Subcutaneous abdominal adipose tissue (tissue), 5 donors: ENCODE measurements around the gene UQCRC1.

Source experiments
- H3K27ac ChIP-seq: one replicate; pipeline ENCODE4 v1.7.0; 2013; ENCODE audit warnings: low read depth, mild to moderate bottlenecking, inconsistent platforms, low read length, moderate library complexity
- H3K27me3 ChIP-seq, 5 donors: one replicate each; pipeline ENCODE4 v1.7.0; 2013; ENCODE audit warnings: low read length in 5 of 5, inconsistent platforms in 1 of 5; ENCODE audit not compliant: control insufficient read depth in 5 of 5, insufficient read depth in 4 of 5
- H3K36me3 ChIP-seq, 5 donors: one replicate each; pipeline ENCODE4 v1.7.0; 2013; ENCODE audit warnings: low read length in 5 of 5; ENCODE audit not compliant: control insufficient read depth in 5 of 5, insufficient read depth in 5 of 5
- H3K4me1 ChIP-seq, 5 donors: one replicate each; pipeline ENCODE4 v1.7.0; 2013; ENCODE audit warnings: low read length in 5 of 5, mild to moderate bottlenecking in 3 of 5, moderate library complexity in 1 of 5; ENCODE audit not compliant: control insufficient read depth in 5 of 5, insufficient read depth in 5 of 5
- H3K4me3 ChIP-seq, 5 donors: one replicate each; pipeline ENCODE4 v1.7.0; 2013; ENCODE audit warnings: low read length in 5 of 5, low read depth in 1 of 5
- H3K9ac ChIP-seq, 5 donors: one replicate each; pipeline ENCODE4 v1.7.0; 2013; ENCODE audit warnings: low read length in 5 of 5, mild to moderate bottlenecking in 4 of 5, moderate library complexity in 3 of 5
- H3K9me3 ChIP-seq, 5 donors: one replicate each; pipeline ENCODE4 v1.7.0; 2013; ENCODE audit warnings: low read length in 5 of 5; ENCODE audit not compliant: control insufficient read depth in 5 of 5
- donor health status: healthy.
- donor health status: healthy.
- donor health status: healthy.
- donor health status: healthy.
- donor health status: healthy.

The UQCRC1 gene

GRCh38 chr3:48623851-48624547 lies 14.6 kb upstream of the UQCRC1 start:
- Histone ChIP-seq H3K4me1 (no peaks in the 10 kb centered on the region), H3K27ac (no peak overlapping the region), H3K36me3 (peaks cover 0 to 43% (median 40%) of the 10 kb centered on the region in 5 donors), H3K9ac (no peak overlapping the region), H3K4me3 (no peak overlapping the region), H3K27me3 (no peaks in the 10 kb centered on the region), H3K9me3 (no peaks in the 10 kb centered on the region)

- Histone ChIP-seq H3K4me3 (no peak within 1 kb of the TSS), H3K9me3 (peaks cover 0 to 14% (median 10%) of the 10 kb centered on the region in 5 donors), H3K27me3 (no peaks in the 10 kb centered on the region), H3K4me1 (no peaks in the 10 kb centered on the region), H3K36me3 (peaks cover 0 to 18% (median 16%) of the 10 kb centered on the region in 5 donors), H3K9ac (no peak within 1 kb of the TSS), H3K27ac (no peak within 1 kb of the TSS)
Measured at GRCh38 chr3:48621461-48621869, 12.0 kb upstream of the UQCRC1 start, which contains the start of gene TMEM89. TMEM89 (minus strand) TSS chr3:48621769; CDS start chr3:48621756, 13 bp downstream.

DNA sequence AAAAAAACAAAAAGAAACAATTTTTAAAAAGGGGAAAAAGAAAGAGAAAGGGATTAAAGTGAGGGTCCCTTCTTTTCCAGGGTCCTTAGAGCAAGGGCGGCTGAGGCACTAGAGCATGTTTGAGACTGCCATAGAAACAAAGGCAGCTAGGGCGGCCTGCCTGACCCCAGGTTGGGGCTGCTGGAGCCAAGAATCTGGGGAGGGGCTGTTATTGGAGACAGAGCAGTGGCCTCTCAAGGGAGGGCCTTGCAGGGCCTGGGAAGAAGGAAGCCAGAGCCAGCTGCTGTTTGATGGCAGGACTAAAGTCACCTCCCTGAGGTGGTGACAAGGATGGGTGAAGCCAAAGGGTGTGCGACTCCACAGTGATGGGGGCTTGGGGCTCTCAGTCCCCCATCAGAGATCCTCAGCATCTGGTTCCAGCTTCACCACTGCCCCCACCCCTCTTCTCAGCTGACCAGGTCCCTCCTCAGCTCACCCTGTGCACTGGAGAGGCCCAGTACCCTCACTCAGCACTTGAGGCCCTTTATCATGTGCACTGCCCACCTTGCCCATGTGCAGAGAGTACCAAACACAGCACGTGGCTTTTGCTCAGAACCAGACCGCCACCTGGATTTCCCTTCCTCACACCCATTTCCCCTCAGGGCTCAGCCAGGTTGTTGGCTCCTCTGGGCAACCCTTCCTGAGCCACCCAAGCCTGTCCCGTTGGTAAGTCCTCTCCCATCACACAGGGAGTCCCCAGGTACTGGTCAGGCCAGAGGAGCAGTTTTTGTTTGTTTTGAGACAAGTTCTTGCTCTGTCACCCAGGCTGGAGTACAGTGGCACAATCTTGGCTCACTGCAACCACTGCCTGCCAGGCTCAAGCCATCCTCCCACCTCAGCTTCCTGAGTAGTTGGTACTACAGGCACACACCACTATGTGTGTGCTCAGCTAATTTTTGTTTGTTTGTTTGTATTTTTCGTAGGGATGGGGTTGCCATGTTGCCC lies 10.4 kb upstream of the UQCRC1 start:
- no peaks in the 10 kb centered on the region for H3K27me3 ChIP-seq
- H3K27ac ChIP-seq, result no peak overlapping the region
- no peaks in the 10 kb centered on the region for H3K4me1 ChIP-seq
- H3K4me3 ChIP-seq, result no peak overlapping the region
- peaks cover 0 to 1% (median under 1%) of the 10 kb centered on the region in 5 donors for H3K36me3 ChIP-seq
- H3K9ac ChIP-seq, result no peak overlapping the region
- peaks cover 0 to 14% (median 10%) of the 10 kb centered on the region in 5 donors for H3K9me3 ChIP-seq

DNA sequence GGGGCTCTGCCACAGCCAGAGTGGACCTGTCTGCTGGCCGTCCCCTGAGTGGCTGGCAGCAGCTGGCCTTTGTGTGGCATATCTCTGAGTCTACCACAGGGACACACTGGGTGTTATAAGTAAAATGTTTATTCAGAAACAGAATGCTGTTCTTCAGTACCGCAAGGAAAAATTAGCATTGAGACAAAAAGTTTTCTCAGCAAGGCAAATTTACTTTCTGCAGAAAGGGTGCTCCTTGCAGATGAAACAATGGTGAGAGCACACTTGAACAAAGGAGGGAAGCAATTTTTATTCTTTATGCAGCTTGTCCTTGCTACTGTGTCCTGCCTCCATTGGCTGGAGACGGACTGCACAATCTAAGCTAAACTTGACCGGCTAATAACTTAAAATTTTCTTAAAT lies 8.1 kb upstream of the UQCRC1 start:
- H3K4me1 ChIP-seq, result no peaks in the 10 kb centered on the region
- H3K9ac ChIP-seq, result no peak overlapping the region
- no peaks in the 10 kb centered on the region for H3K36me3 ChIP-seq
- no peak overlapping the region for H3K4me3 ChIP-seq
- H3K27me3 ChIP-seq, result no peaks in the 10 kb centered on the region
- H3K27ac ChIP-seq, result no peak overlapping the region
- peaks cover 0 to 14% (median 10%) of the 10 kb centered on the region in 5 donors for H3K9me3 ChIP-seq

DNA sequence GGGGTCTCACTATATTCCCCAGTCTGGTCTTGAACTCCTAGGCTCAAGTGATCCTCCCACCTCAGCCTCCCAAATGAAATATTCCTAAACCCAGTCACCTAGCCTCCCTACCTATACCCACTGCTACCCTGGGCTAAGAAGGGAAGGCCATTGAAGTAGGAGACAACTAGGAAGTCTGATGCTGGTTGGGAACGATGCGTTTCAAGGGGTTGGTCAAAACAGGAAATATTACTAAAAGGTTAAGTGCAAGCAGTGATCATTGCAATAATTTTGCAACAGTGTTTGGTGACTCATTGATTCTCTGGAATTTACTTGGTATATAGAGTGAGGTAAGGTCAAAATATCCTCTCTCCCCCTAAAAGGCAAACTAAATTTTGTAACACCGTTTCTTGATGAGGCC lies 4.6 kb upstream of the UQCRC1 start:
- Histone ChIP-seq H3K27me3 (no peaks in the 10 kb centered on the region), H3K4me3 (no peak overlapping the region), H3K9ac (no peak overlapping the region), H3K36me3 (no peaks in the 10 kb centered on the region), H3K4me1 (peaks cover 0 to 6% (median 3%) of the 10 kb centered on the region in 5 donors), H3K9me3 (peaks cover 0 to 14% (median 10%) of the 10 kb centered on the region in 5 donors), H3K27ac (no peak overlapping the region)

DNA sequence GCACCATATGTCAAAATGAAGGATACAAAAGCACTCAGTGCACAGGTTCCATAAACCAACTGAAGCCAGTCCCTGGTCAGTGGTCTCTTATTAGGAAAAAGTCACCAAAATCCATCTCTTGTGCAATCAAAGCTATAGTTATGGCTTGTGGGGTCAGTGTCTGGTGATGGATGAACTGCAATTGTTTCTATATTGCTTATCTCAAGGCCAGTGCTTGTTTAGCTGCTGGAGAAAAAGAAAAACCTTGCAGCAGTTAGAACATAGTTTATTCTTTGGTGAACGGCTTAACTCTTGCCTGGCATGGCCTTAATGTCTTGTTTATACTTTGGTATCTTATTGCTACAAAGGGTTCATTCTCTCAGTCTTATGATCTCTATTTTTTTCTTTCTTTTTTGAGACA lies 2.9 kb upstream of the UQCRC1 start:
- H3K4me3 ChIP-seq, result no peak overlapping the region
- H3K9me3 ChIP-seq, result peaks cover 0 to 5% (median 3%) of the 10 kb centered on the region in 5 donors
- no peak overlapping the region for H3K27ac ChIP-seq
- no peak overlapping the region for H3K9ac ChIP-seq
- peaks cover 3 to 19% (median 13%) of the 10 kb centered on the region in 5 donors for H3K4me1 ChIP-seq
- no peaks in the 10 kb centered on the region for H3K27me3 ChIP-seq
- H3K36me3 ChIP-seq, result no peaks in the 10 kb centered on the region

DNA sequence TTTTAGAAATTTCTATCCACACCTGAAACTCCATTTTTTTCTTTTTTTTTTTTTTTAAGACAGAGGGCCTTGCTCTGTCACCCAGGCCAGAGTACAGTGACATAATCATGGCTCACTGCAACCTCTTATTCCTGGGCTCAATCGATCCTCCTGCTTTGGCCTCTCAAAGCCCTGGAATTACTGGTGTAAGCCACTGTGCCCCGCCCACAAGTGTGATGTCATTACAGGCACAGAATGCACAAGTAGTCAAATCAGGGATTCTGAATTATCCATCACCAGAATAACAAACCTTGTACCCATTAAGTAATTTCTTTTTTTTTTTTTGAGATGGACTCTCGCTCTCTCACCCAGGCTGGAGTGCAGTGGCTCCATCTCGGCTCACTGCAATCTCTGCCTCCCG lies 1.9 kb downstream of the UQCRC1 start:
- no peaks in the 10 kb centered on the region for H3K9me3 ChIP-seq
- no peak overlapping the region for H3K9ac ChIP-seq
- H3K4me1 ChIP-seq, result peaks cover 3 to 19% (median 13%) of the 10 kb centered on the region in 5 donors
- H3K4me3 ChIP-seq, result no peak overlapping the region
- no peak overlapping the region for H3K27ac ChIP-seq
- H3K36me3 ChIP-seq, result peaks cover 0 to 38% (median 34%) of the 10 kb centered on the region in 5 donors
- no peaks in the 10 kb centered on the region for H3K27me3 ChIP-seq

DNA sequence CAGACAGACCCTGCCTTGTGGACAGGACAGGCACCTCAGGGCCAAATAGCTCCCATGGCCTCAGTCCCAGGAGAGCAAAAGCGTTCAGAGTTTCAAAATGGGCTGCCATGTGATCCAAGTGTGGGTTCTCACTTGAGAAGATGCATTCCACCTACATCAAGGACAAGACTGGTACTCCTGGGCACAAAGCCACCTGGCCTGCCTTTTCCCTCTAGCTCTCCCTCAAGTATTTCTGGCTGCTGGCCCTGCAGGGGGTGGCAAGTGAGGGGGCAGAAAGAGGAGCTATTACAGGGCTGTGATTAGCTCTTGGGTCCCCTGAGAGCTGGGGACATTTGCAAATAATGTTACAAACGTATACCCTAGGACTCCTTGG lies 7.8 kb downstream of the UQCRC1 start:
- no peak overlapping the region for H3K27ac ChIP-seq
- H3K27me3 ChIP-seq, result no peaks in the 10 kb centered on the region
- H3K4me1 ChIP-seq, result peaks cover 0 to 11% (median 3%) of the 10 kb centered on the region in 5 donors
- H3K36me3 ChIP-seq, result peaks cover 0 to 92% (median 84%) of the 10 kb centered on the region in 5 donors
- H3K9me3 ChIP-seq, result no peaks in the 10 kb centered on the region
- no peak overlapping the region for H3K4me3 ChIP-seq
- no peak overlapping the region for H3K9ac ChIP-seq

- H3K4me1 ChIP-seq, result peaks cover 0 to 11% (median 3%) of the 10 kb centered on the region in 5 donors
- no peak overlapping the region for H3K4me3 ChIP-seq
- peaks cover 0 to 89% (median 83%) of the 10 kb centered on the region in 5 donors for H3K36me3 ChIP-seq
- H3K27me3 ChIP-seq, result peaks cover 0 to 3% (median 0%) of the 10 kb centered on the region in 5 donors
- no peak overlapping the region for H3K27ac ChIP-seq
- no peaks in the 10 kb centered on the region for H3K9me3 ChIP-seq
- H3K9ac ChIP-seq, result no peak overlapping the region
Measured at GRCh38 chr3:48600711-48601621, 8.5 kb downstream of the UQCRC1 start.
